ENCODE measurements around the gene MAPKAP1. TPM values are rescaled to one million over a fixed set of nuclear protein-coding genes. Genes with fewer than 3 reads are reported as not detected.

MAPKAP1 gene
- total RNA-seq, 1 donor from 2014 or later: 35.9 TPM

- FAIRE-seq: no peak
- no peak for DNase-seq (ENCODE audit: low spot score in 2 of 2)
Observed at GRCh38 chr9:125523681-125524080, 183.3 kb downstream of the MAPKAP1 start.

- DNase-seq (ENCODE audit: low spot score in 2 of 2): no peak
- FAIRE-seq: no peak
Observed at GRCh38 chr9:125522328-125522725, 184.7 kb downstream of the MAPKAP1 start.

GRCh38 chr9:125521462-125522327 lies 185.3 kb downstream of the MAPKAP1 start:
- no peak for FAIRE-seq
- DNase-seq (ENCODE audit: low spot score in 2 of 2): no peak

- no peak for DNase-seq (ENCODE audit: low spot score in 2 of 2)
Observed at GRCh38 chr9:125519734-125520133, 187.3 kb downstream of the MAPKAP1 start.

DNA sequence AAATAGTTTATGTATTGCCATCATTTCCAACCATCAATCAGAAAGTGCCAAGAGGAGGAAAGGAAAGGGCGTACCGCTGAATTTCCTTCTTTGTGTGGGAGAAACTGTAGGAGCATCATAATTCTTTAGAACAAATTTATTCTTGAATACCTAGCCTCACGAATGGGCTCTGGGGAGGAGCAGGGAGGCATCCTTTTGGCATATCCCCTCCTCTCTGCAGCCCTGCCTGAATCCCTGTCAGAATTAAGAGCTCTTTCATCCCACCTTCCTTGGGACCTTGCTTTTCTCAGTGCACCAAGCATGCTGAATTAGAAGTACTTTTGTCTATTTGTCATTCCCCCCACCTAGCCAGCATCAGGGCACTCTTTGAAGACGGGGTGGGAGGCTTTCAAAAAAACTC lies 189.4 kb downstream of the MAPKAP1 start:
- FAIRE-seq: no peak
- no peak for DNase-seq (ENCODE audit: low spot score in 2 of 2)

More at GRCh38 chr9:125519734-125520133, 187.3 kb downstream of the MAPKAP1 start:
- no peak for FAIRE-seq

DNA sequence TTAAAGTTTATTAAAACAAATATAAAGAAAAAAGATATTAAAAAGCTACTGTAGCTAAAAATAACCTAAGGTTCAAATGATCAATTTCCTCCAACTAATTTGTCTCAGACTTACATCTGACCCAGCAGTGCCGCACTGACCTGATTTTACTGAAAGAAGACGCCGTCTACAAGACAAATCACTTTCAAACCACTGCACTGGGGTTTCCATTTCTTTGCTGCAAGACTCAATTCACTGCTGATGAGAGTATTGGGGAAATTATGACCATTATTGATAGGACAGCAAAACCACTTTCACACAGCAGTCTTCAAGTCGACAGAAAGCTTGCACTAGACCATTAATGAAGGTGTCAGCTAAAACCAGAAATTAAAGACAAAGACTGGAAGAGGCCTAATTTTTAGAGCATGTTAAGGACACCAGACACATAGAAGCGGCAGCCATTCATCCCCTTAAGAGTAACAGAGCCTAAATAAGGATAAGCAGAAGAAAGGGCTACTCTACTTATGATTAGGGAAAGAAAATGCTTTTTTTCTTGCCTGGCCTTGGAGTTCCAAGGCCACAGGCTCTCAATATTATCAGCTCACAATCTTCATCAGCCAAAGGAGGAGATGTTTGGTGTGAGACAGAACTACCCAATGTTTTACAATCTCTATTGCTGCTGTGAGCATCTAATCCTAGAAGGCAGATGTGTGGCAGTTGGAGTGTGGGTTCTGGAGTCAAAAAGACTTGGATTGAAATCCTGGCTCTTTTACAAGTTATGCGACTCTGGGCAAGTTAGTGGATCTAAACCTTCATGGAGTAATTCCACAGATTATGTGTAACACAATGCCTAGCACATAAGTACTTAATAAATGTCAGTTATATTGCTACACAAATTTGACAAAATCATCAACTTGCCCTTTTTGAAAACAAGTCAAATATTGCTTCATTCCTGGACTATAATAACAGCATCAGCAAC lies 190.7 kb downstream of the MAPKAP1 start:
- FAIRE-seq (no peak), DNase-seq (ENCODE audit: low spot score in 2 of 2) (no peak)

- no peak for DNase-seq (ENCODE audit: low spot score in 2 of 2)
- no peak for FAIRE-seq
Observed at GRCh38 chr9:125515281-125515680, 191.7 kb downstream of the MAPKAP1 start.

GRCh38 chr9:125514468-125514867 lies 192.5 kb downstream of the MAPKAP1 start:
- DNase-seq (ENCODE audit: low spot score in 2 of 2) (no peak), FAIRE-seq (no peak)

- DNase-seq (ENCODE audit: low spot score in 2 of 2) (no peak), FAIRE-seq (no peak)
Observed at GRCh38 chr9:125513668-125514413, 193.2 kb downstream of the MAPKAP1 start.

GRCh38 chr9:125513303-125513667 lies 193.7 kb downstream of the MAPKAP1 start:
- no peak for FAIRE-seq
- no peak for DNase-seq (ENCODE audit: low spot score in 2 of 2)

DNA sequence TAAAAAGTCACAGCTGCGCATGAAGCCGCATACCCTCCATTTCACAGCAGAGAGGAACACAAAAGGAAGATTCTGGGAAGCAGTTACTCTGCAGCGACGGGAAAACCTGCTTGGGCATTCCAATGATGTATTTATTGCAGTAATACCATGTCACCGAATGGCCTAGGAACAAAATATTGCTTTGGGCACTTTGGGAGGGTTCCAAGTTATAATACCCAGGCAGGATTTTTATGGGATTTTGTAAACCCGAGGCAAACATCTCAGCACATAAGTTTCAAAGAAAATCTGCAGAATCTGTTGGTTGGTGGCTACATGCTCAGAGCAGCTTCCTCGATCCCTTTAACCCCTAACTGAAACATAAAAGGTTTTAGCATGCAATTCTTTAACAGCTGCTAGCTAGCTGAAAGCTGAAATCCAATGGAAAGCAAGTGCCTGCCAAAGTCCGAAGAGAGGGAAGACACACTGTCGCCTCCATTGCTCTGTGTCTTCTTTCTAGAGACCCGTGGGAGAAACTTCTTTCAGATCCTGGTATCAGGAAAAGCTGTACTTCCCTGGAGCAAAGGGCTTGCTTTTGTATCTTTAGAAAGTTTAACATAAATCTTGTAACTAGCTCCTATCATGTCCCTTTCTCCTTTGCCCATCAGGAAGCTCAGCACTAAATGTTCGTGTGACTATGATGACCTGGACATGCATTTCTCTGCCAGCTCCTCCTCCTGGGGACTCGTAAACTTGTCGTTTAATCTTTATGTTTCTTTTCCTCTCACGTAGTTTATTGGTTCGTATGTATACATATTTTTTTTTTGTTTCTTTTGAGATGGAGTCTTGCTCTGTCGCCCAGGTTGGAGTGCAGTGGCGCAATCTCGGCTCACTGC lies 195.0 kb downstream of the MAPKAP1 start:
- no peak for FAIRE-seq

DNA sequence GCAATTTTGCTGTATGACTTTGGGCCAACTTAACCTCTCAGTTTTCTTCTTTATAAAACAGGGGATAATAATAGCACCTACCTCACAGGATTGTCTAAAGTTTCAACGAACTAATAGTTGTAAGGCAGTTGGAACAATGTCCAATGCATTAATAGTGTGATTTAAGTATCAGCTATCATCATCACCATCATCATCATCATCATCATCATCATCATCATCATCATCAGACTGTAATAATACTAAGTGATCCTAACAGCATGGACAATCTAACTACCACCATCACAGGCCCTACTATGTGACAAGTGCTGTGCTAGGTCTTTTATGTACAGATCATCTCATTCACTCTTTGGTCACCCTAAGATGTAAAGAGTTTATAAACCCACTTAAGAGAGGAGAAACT lies 196.0 kb downstream of the MAPKAP1 start:
- DNase-seq (ENCODE audit: low spot score in 2 of 2) (no peak), FAIRE-seq (no peak)

More for the DNA sequence above, 195.0 kb downstream of the MAPKAP1 start:
- DNase-seq (ENCODE audit: low spot score in 2 of 2): no peak

DNA sequence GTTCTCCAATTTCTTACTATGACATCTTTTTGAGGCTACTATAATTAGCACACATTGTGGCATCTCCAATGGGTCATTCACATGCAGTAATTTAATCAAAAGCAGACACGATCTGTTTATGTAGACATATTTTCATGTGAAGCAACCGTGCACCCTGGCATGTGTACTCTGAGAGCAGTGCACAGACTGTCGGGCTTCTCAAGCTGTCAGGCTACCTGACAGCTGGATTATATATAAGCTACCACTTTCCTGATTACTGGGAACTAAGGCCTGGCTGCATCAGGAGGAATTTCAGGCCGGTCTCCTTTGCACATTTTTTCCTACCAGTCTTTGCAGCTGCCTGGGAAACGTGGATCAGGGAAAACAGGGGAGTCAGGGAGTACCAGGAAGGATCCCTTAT lies 197.5 kb downstream of the MAPKAP1 start:
- FAIRE-seq (no peak), DNase-seq (ENCODE audit: low spot score in 2 of 2) (no peak)

- FAIRE-seq: no peak
Observed at GRCh38 chr9:125508249-125508648, 198.8 kb downstream of the MAPKAP1 start.

GRCh38 chr9:125507226-125507625 lies 199.8 kb downstream of the MAPKAP1 start:
- no peak for DNase-seq (ENCODE audit: low spot score in 2 of 2)
- no peak for FAIRE-seq

More at GRCh38 chr9:125508249-125508648, 198.8 kb downstream of the MAPKAP1 start:
- DNase-seq (ENCODE audit: low spot score in 2 of 2): no peak

GRCh38 chr9:125505988-125506438 lies 201.0 kb downstream of the MAPKAP1 start:
- FAIRE-seq (no peak), DNase-seq (ENCODE audit: low spot score in 2 of 2) (no peak)

DNA sequence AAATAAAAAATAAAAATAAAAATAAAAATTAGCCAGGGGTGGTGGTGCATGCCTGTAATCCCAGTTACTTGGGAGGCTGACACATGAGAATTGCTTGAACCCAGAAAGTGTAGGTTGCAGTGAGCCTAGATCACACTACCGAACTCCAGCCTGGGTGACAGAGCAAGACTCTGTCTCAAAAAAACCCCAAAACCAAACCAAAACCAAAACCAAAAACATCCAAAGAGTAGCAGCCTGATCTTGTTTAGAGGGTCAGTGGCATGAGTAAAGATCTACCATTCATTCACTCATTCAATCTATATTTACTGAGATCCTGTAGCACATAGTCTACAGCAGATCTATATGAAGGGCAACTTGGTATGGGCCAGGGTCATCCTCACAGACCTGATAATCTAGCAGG lies 202.4 kb downstream of the MAPKAP1 start:
- FAIRE-seq: no peak
- no peak for DNase-seq (ENCODE audit: low spot score in 2 of 2)

GRCh38 chr9:125497906-125498305 lies 209.1 kb downstream of the MAPKAP1 start:
- FAIRE-seq: no peak
- no peak for DNase-seq (ENCODE audit: low spot score in 2 of 2)

- DNase-seq (ENCODE audit: low spot score in 2 of 2) (no peak), FAIRE-seq (no peak)
Observed at GRCh38 chr9:125497478-125497877, 209.5 kb downstream of the MAPKAP1 start.

All from frontal cortex (tissue), 4 donors.